HepG2 (cell line): ENCODE data around the gene IRAK2. TPM values are rescaled to one million over a fixed set of nuclear protein-coding genes. Genes with fewer than 3 reads are reported as not detected.

Source experiments
- ETV5 ChIP-seq: IDR thresholded peaks from 2 replicates; pipeline ENCODE4 v1.6.1; 2018; ENCODE audit warnings: missing biosample characterization, missing genetic modification reagents, inconsistent platforms, borderline replicate concordance
- ETV6 ChIP-seq: sonication (generic); formaldehyde crosslinking; conservative IDR thresholded peaks from 2 replicates; pipeline ENCODE4 v1.4.0; 2020; ENCODE audit warnings: missing genetic modification reagents
- FOXC1 ChIP-seq: sonication (generic); formaldehyde crosslinking; IDR thresholded peaks from 2 replicates; pipeline ENCODE4 v1.8.0; 2022; ENCODE audit warnings: mild to moderate bottlenecking, missing genetic modification reagents, borderline replicate concordance
- FOXK2 ChIP-seq: fragments of 450-650 bp; IDR thresholded peaks from 2 replicates; pipeline ENCODE4 v1.6.1; 2016
- PAXIP1 ChIP-seq: sonication (generic); formaldehyde crosslinking; conservative IDR thresholded peaks from 2 replicates; pipeline ENCODE4 v1.4.0; 2020; ENCODE audit warnings: mild to moderate bottlenecking, missing genetic modification reagents, moderate library complexity
- REPIN1 ChIP-seq: sonication (generic); formaldehyde crosslinking; IDR thresholded peaks from 2 replicates; pipeline ENCODE4 v1.8.0; 2022; ENCODE audit warnings: missing genetic modification reagents, low read depth, mild to moderate bottlenecking, borderline replicate concordance
- RXRA ChIP-seq: sonication (generic); formaldehyde crosslinking; IDR thresholded peaks from 2 replicates; pipeline ENCODE4 v1.5.1; 2020; ENCODE audit warnings: missing genetic modification reagents
- SNAPC4 ChIP-seq: sonication (generic); formaldehyde crosslinking; IDR thresholded peaks from 2 replicates; pipeline ENCODE4 v1.4.0; 2020; ENCODE audit warnings: mild to moderate bottlenecking, missing genetic modification reagents
- TARDBP ChIP-seq: sonication (generic); formaldehyde crosslinking; IDR thresholded peaks from 2 replicates; pipeline ENCODE4 v1.8.0; 2022; ENCODE audit warnings: mild to moderate bottlenecking, missing genetic modification reagents
- TP53 ChIP-seq: sonication (generic); formaldehyde crosslinking; conservative IDR thresholded peaks from 2 replicates; pipeline ENCODE4 v1.4.0; 2020; ENCODE audit warnings: missing genetic modification reagents
- ZBTB1 ChIP-seq: sonication (generic); formaldehyde crosslinking; IDR thresholded peaks from 2 replicates; pipeline ENCODE4 v1.4.0; 2020; ENCODE audit warnings: missing genetic modification reagents, borderline replicate concordance
- ZBTB7B ChIP-seq: sonication (generic); formaldehyde crosslinking; IDR thresholded peaks from 2 replicates; pipeline ENCODE4 v1.4.0; 2020; ENCODE audit warnings: missing genetic modification reagents
- ZNF235 ChIP-seq: sonication (generic); formaldehyde crosslinking; IDR thresholded peaks from 2 replicates; pipeline ENCODE4 v1.8.1; 2023; ENCODE audit warnings: mild to moderate bottlenecking, missing genetic modification reagents, borderline replicate concordance
- ZNF451 ChIP-seq: sonication (generic); formaldehyde crosslinking; IDR thresholded peaks from 2 replicates; pipeline ENCODE4 v1.5.0; 2020; ENCODE audit warnings: mild to moderate bottlenecking, missing genetic modification reagents
- ZNF660 ChIP-seq: sonication (generic); formaldehyde crosslinking; IDR thresholded peaks from 2 replicates; pipeline ENCODE4 v1.5.1; 2020; ENCODE audit warnings: mild to moderate bottlenecking, low read depth, missing genetic modification reagents, borderline replicate concordance
- ZNF782 ChIP-seq: sonication (generic); formaldehyde crosslinking; IDR thresholded peaks from 2 replicates; pipeline ENCODE4 v1.4.0; 2020; ENCODE audit warnings: missing genetic modification reagents, mild to moderate bottlenecking, borderline replicate concordance
- ZSCAN12 ChIP-seq: sonication (generic); formaldehyde crosslinking; IDR thresholded peaks from 2 replicates; pipeline ENCODE4 v1.9.0; 2021; ENCODE audit warnings: mild to moderate bottlenecking, missing genetic modification reagents
- polyA plus RNA-seq, 8 experiments: library from polyadenylated mRNA; depleted of rRNA in 3 of 8; stranded (reverse) in 7 of 8; unstranded in 1 of 8; fragments of >200 nt; fragmentation: Illumina TruSeq in 4 of 8; extraction: Trizol in 4 of 8; gene quantifications; 2 replicates each; pipeline versions ENCODE4 v1.2.1 to v1.2.3, GENCODE V29; 2011 to 2016; ENCODE audit warnings: low read depth in 4 of 8, missing spikeins in 1 of 8, mixed read lengths in 1 of 8; ENCODE audit not compliant: insufficient read depth in 1 of 8
- total RNA-seq, 5 experiments: library from RNA; depleted of rRNA; stranded (reverse); fragments of >200 nt; fragmentation: Illumina TruSeq; extraction: Trizol; gene quantifications; 2 replicates each; pipeline ENCODE4 v1.2.3, GENCODE V29; 2016; ENCODE audit warnings: low read depth in 1 of 5
- TF ChIP-seq, protein P1 (sequence below): sonication (generic); formaldehyde crosslinking; IDR thresholded peaks from 2 replicates; pipeline ENCODE4 v1.5.0; 2020; ENCODE audit warnings: missing genetic modification reagents, mild to moderate bottlenecking, borderline replicate concordance

IRAK2 gene
- total and polyA plus RNA-seq, 2 of the 13 experiments (the other 11 are each of a cell fraction or from before 2014, with no cell fraction given): 13.1 to 23.3 TPM

DNA sequence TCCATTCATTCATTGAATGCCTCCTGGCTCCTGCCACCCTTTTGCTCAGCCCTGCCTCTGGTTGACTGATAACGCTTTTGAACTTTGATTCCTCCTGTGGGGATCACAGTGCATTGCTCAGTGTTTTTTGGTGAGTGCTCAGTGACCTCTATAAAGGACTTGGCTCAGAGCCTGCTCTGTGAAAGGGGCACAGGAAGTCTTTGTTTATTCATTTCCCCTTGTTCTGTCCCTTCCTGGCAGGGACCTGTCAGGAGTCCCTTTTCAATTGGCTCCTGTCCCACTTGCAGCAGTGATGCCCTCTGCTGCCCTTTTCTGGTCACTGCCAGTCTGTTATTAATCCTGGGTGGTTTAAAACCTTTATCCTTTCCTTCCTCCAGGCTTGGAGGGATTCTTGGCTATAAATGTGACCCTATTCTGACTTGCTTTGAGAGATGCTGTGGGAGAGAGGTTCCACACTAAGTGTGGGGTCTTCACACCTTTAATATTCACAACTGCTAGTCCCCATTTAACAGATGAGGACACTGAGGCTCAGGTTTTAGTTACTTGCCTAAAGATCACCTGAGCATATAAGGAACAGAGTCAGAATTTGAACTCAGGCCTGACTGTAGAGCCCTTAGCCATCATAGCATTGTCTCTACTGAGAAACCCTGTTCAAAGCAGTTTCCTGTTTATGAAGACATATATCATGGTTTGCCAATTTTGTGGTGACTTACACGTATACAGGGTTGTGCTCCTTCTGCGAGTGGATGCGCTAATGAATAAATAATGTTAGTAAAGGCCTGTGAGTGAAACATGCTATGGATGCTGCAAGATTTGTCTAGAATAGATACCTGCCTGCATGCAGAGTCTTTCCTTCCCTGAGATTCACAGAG, 60.3 kb downstream of the IRAK2 start (continued):
- TF ChIP-seq ETV6 (CRISPR knock-in tag) (peak; percentile 78), ZNF660 (CRISPR knock-in tag) (no peak), PAXIP1 (peak; percentile 98), SNAPC4 (no peak), TARDBP (CRISPR knock-in tag) (peak; percentile 83; the same call in 1 of the 2 replicates), FOXC1 (CRISPR knock-in tag) (no peak), RXRA (CRISPR knock-in tag) (peak; percentile 95), ZNF451 (CRISPR knock-in tag) (no peak), ZNF235 (CRISPR knock-in tag) (no peak), ZBTB7B (peak; percentile 89), ZSCAN12 (CRISPR knock-in tag) (no peak), TP53 (CRISPR knock-in tag) (peak; percentile 43; the same call in 1 of the 2 replicates), ZBTB1 (CRISPR knock-in tag) (no peak), REPIN1 (peak; percentile 84; the same call in 1 of the 2 replicates), ETV5 (CRISPR knock-in tag) (peak; percentile 99), ZNF782 (no peak), FOXK2 (peak; percentile 92)
- TF ChIP-seq, protein P1, sequence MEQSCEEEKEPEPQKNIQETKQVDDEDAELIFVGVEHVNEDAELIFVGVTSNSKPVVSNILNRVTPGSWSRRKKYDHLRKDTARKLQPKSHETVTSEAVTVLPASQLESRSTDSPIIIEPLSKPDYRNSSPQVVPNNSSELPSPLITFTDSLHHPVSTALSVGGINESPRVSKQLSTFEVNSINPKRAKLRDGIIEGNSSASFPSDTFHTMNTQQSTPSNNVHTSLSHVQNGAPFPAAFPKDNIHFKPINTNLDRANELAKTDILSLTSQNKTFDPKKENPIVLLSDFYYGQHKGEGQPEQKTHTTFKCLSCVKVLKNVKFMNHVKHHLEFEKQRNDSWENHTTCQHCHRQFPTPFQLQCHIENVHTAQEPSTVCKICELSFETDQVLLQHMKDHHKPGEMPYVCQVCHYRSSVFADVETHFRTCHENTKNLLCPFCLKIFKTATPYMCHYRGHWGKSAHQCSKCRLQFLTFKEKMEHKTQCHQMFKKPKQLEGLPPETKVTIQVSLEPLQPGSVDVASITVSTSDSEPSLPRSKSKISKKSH (CRISPR knock-in tag): no peak
